Measurements from ENCODE around the gene CRYBG2. TPM values are rescaled to one million over a fixed set of nuclear protein-coding genes. Genes with fewer than 3 reads are reported as not detected.
"Not testable (repeated sequence)": the region's sequence is repeated elsewhere in the genome, so short reads cannot be mapped to it uniquely, and the experiment has no call there.

CRYBG2 gene, protein sequence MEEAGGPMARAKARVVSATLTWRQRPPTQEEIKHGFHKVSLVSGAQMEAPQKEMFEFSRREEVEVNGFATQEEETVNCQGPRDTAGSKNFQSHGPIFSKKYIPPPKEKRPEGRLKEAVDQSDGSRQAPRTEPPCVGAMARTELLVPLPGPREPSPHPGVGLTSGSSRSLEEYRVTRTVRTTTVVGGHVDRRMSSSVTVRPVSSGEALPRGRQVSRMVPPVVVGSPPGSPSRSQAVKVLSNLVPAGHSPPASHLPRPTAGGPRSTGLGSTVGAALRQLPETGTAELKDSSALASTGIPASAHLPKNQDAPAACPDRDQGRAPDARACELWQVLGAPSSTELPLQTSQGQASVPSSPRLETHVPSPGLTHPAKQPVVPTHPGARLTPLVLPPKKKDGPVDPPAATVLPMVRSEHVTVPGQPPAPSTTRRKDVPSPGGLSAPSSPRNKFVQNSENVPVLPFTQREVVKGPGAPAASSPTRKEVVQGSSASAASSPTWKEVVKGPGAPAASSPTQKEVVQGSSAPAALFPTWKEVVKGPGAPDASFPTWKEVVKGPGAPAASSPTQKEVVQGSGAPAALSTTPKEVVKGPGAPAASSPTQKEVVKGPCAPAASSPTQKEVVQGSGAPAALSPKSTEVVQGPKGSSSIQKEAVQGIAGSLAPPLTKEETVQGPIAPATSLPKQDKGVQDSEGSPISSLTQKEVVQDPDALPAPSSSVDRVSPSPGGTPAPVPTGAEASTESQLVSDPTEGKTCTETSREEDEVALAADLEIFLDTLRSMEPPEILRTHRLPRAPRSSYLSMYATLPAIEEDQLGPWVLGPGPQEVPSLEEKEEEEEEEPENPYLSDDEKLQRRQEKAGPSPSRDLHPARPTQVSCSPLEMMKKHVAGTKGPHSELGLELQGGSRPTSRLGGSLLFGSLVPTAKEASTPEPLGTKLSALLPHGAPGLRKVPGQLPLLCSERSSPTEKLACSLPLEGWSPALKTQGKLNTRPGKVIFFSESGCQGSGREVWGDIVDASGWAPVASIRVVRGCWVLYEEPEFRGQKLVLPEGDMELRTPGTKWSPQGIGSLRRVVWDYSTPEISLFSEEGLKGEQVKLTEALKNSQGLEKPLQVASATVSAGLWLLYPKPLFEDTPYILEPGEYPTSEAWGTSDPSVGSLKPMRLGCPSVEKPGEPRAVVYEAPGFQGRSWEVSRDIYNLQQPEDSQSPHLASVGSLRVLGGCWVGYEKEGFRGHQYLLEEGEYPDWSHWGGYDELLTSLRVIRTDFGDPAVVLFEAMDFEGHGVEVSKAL (N-terminal part only)
- 1 to 10 TPM; 2.8 to 2.9 TPM for total RNA-seq

DNA sequence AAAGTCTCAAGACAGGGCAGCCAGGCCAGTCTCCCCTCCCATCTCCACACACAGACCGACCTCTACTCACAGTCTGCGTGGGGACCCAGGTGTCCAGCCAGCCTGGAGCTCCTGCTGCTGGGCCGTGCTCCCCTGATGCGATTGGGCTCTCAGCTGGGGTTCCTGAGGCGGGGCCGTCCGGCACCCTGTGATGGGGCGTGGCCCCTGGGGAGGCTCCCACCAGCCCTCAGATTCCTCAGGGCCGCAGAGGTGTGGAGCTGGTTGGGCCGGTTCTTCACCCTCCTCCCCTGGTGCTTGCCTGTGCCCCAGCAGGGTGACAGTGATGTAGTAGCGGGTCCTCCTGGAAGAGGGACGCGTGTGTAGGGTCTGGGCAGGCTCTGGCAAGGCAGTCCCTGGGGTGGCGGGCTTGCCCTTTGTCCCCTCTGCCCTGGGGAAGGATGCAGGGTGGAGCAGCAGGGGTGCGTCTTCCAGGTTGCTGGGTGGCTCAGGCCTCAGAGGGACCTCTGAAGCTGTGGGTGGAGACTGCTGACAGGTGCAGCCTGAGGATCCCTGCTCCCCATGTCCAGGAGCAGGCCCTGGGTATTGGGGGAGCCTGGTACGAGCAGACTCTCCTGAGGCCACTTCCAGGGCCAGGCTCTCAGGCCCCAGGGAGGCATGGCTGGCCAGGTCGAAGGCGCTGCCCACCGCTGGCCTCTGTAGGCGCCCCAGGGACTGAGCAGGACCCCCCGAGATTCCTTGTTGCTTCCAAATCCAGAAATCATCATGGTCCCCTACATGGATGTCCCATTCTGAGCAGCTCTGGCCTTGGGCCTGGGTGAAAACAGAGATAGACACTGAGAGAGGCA is at the start of gene CRYBG2:
Gene CRYBG2 (minus strand): TSS at position 155 of the 845 bp plus-strand sequence. CDS start 7,473 bp downstream, outside the sequence.
- CTCF ChIA-PET, result interaction anchor here (5.6 kb wide), 1 partner anchor 9 kb away, joined by 24 read pairs; no protein-coding TSS in a partner anchor
- POLR2A ChIA-PET, result no interaction called here

DNA sequence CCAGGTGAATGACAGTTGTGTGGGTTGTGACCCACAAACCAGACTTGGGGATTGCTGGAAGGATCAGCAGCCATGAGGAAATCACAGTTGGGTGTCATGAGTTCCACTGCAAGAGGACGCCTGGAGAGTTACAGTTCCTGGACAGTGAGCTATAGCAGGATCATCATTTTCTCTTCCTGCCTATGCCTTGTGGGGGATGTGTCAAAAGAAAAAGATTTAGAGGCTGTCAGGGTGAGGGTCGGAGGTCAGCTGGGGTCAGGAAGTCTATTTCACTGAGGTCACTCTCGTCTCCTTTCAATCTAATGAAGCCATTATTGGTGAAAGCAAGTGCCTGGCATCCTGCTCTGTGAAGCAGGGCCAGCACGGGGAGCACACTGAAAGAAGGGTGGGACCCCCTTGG is 49.7 kb upstream of the CRYBG2 start:
- ChIA-PET CTCF (no interaction called here), POLR2A (no interaction called here)

DNA sequence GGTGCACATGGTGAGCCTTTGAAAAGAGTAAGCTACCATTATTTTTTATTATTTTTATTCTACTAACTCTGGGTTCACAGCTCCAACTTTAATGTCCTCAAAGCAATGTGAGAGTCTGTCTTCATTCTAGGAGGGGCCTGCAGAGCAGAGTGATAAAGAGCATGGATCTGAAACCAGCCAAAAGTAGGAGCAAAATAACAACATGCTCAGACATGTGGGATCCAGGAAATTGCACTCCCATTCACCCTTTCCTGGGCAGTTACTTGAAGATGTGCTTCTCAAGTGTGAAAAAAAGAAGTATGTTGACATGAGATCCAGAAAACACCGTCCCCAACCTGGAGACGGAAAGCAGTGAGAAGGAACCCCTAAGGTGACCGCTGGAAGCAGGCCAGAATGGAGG is 48.0 kb upstream of the CRYBG2 start:
- CTCF ChIA-PET, result interaction anchor here (3.5 kb wide), 1 partner anchor 15 kb away, joined by 11 read pairs; no protein-coding TSS in a partner anchor
- POLR2A ChIA-PET, result no interaction called here

DNA sequence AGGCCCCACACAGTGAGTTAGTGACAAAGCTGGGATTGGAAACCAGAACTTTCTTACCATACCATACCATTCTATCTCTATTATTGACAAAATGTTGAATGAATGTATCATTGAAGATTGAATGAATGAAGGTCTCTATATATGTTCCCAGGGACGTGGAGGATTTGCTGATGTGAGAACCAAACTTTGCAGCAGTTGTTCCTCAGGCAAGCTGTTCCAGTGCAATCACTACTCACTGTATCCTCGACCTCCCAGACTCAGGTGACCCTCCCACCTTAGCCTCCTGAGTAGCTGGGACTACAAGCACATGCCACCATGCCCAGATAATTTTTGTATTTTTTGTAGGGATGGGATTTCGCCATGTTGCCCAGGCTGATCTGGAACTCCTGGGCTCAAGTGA is 45.1 kb upstream of the CRYBG2 start:
- ChIA-PET POLR2A (no interaction called here), CTCF (interaction anchor here (3.5 kb wide), 1 partner anchor 18 kb away, joined by 11 read pairs; no protein-coding TSS in a partner anchor)

DNA sequence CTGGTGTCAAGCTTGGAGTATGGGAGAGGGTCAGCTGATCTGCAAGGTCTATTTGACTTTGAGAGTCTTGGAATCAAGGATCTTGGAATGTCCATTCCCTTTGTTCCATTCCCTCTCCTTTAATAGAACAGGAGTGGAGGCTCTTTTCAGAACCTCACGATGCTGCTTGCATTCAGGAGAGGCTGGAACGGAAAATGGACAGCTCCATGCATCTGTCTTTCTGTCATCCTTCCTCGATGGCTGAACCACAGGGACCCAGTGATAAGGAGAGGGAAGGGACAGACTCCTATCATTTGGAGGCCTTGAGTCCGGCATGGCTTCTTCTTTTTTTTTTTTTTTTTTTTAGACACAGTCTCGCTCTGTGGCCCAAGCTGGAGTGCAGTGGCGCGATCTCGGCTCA is 41.8 kb upstream of the CRYBG2 start:
- POLR2A ChIA-PET, result interaction anchor here (0.7 kb wide), 1 partner anchor 1395 kb away, joined by 4 read pairs; no protein-coding TSS in a partner anchor
- CTCF ChIA-PET, result interaction anchor here (0.7 to 1.8 kb wide), 5 partner anchors 17 to 185 kb away, joined by 4 to 10 read pairs (median 8); no protein-coding TSS in a partner anchor

DNA sequence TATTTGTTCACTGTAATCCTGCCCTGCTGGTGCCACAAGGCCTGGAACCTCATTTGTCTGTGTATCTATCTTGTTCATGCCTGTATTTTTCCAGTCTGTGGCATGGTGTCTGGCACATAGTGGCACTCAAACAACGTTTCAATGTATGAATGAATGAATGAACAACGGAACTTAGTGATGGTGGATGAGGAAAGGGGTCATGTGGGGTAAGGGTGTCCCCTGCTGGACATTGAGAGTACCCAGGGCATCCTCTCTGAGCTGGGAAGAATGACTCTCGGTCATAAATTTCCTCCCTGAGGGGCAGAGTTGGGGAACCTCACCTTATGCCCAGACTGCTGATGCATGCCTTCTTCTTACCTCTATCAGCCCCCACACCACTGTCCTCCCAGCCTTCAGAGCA is 37.5 kb upstream of the CRYBG2 start:
- CTCF ChIA-PET, result interaction anchor here (0.6 to 1.8 kb wide), 14 partner anchors 14 to 268 kb away, joined by 3 to 9 read pairs (median 4); partner anchors contain the start of genes CD52, UBXN11 and ZNF593

DNA sequence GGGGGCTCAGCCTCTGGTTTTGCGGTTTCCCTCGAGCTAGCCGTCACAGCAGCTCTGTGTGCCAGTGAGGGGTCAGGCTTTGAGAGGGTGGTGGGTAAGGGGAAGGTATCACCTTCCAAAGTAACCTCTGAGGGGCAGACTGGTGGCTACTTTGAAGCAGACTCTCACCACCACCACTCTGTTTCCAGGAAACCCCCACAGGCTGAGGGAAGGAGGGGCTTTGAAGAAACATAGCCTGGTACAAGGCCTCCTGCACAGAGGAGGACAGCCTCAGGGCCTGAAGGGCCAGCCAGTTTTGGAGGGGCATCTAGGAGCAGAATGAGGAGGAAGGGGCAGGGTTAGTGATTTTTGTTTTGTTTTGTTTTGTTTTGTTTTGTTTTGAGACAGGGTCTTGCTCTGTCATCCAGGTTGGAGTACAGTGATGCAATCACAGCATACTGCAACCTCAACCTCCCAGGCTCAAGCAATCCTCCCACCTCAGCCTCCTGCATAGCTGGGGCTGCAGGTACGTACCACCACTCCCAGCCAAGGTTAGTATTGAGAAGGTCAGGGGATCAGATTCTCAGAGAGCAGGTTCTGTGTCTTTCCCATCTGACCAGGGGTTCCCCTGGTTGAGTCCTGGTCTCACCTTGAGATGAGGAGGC is 35.8 kb upstream of the CRYBG2 start:
- CTCF ChIA-PET, result interaction anchor here (0.6 to 2.1 kb wide), 6 partner anchors 15 to 196 kb away, joined by 3 to 5 read pairs (median 4); no protein-coding TSS in a partner anchor
- POLR2A ChIA-PET, result no interaction called here

More for the DNA sequence above, 37.5 kb upstream of the CRYBG2 start:
- POLR2A ChIA-PET, result no interaction called here

DNA sequence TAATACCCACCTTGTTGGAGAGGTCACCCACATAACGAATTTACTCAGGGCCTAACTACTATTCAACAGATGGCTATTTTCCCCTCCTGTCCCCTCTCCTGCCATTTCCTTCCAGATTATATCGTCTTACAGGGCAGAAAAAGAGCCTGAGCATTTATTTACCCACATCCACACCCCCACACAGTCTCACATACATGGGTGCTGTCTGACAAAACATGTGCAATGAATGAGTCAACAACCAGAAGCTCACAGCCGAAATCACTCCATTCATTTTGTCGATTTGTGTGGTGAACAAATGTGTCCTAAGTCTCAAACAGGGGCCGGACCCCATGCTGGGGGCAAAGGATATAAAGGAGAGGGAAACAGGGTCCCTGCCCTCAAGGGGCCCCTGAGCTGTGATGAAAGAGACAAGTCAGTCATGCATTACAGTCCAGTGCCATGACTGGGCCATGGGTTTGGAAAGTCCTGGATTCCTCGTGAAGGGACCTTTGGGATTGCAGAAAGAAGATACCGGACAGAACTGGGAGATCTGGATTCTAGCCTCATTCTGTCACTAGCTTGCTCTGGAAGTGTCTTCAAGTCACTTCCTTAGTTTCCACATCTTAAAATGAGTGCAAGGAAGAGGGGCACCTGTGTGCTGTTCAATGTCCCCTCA is 35.0 kb upstream of the CRYBG2 start:
- CTCF ChIA-PET, result interaction anchor here (1.0 to 2.1 kb wide), 4 partner anchors 15 to 155 kb away, joined by 4 to 5 read pairs (median 4); partner anchors contain the start of gene CEP85
- POLR2A ChIA-PET, result interaction anchor here (0.5 kb wide), 1 partner anchor 119 kb away, joined by 3 read pairs; no protein-coding TSS in a partner anchor

DNA sequence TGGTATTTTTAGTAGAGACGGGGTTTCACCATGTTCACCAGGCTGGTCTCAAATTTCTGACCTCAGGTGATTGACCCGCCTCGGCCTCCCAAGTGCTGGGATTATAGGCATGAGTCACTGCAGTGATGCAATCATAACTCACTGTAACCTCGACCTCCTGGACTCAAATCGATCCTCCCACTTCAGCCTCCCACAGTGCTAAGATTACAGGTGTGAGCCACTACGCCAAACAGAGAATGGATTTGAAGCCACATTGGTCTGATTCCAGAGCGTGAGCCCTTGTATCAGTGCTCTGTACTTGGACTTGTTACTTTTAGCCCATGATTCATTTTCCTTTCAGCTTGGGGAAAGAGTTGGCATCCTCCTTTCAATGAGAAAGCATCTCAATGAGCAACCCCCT is 33.5 kb upstream of the CRYBG2 start:
- ChIA-PET CTCF (no interaction called here), POLR2A (no interaction called here)

DNA sequence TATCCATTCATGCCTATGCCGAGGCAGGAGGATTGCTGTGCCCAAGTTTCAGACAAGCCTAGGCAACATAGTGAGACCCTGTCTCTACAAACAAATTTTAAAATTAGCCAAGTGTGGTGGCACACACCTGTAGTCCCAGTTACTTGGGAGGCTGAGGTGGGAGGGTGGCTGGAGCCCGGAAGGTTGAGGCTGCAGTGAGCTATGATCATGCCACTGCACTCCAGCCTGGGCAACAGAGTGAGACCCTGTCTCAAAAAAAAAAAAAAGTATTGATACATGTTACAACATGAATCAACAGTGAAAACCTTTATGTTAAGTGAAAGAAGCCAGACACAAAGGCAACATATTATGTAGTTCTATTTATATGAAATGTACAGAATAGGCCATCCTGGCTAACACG is 31.1 kb upstream of the CRYBG2 start:
- CTCF ChIA-PET, result interaction anchor here (1.8 kb wide), 1 partner anchor 21 kb away, joined by 6 read pairs; no protein-coding TSS in a partner anchor

DNA sequence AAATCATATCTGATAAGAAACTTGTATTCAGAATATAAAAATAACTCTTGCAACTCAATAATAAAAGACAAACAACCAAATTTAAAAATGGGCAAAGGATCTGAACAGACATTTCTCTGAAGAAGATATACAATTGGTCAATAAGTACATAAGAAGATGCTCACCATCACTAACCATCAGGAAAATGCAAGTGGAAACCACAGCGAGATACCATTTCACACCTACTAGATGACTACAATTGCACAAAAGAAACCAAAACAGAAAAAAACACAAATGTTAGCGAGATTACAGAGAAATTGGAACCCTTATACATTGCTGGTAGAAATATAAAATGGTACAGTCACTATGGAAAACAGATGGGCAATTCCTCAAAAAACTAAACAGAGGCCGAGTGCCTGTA is 30.1 kb upstream of the CRYBG2 start:
- ChIA-PET CTCF (interaction anchor here (1.8 kb wide), 1 partner anchor 20 kb away, joined by 6 read pairs; no protein-coding TSS in a partner anchor), POLR2A (interaction anchor here (0.7 kb wide), 1 partner anchor 479 kb away, joined by 4 read pairs; no protein-coding TSS in a partner anchor)

More for the DNA sequence above, 31.1 kb upstream of the CRYBG2 start:
- POLR2A ChIA-PET, result not testable (repeated sequence)

DNA sequence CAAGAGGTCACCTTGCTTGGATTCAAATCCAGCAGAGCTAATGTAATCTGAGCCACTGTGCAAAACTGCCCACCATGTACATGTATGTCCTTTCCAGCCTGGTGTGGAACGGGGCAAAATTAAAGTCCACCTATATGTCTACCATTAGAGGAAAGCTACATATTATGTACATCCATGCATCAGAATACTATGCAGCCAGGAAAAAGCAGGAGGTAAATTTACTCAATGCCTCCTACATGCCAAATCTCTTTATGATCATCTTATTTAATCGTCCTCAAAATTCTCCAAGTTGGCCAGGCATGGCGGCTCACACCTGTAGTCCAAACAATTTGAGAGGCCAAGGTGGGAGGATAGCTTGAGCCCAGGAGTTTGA is 24.9 kb upstream of the CRYBG2 start:
- ChIA-PET CTCF (interaction anchor here (0.8 to 2.1 kb wide), 5 partner anchors 15 to 93 kb away, joined by 3 to 7 read pairs (median 3); no protein-coding TSS in a partner anchor), POLR2A (no interaction called here)

DNA sequence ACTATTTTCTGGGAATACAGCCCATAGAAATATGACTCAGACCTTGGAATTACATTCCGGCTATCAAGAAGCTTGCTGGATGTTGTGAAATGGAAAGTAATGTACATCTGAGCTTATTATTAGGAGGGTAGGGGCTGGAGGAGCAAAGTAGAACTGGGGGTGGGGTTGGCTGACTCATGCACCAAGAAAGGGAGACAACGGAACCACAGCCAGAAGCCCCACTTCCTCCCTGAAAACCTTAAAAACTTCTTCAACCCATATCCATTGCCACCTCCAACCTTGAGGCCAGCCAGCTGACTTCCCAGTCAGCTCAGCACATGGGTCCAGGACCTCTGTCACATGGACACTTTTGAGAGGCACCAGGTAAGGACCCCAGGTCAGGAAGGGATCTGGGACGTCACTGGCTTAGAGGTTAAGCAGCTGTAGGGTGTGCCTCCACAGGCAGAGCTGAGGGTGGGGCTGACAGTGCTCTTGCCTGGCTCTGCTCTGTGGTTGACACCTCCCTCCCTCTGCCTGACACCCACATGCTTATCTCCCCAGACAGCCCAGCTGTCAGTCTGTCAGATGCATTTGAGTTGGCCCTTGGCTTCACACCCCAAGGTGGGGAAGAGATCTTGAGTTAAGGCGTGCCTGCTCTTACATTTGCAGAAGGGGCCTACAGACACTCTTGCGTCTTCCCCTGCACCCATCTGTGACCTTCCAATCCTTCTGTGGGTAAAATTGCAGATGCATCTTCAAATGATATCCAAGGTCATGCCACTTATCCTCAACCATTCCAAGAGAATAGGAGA is 24.4 kb upstream of the CRYBG2 start:
- ChIA-PET CTCF (interaction anchor here (0.7 to 2.2 kb wide), 11 partner anchors 11 to 216 kb away, joined by 3 to 11 read pairs (median 3); no protein-coding TSS in a partner anchor), POLR2A (no interaction called here)

DNA sequence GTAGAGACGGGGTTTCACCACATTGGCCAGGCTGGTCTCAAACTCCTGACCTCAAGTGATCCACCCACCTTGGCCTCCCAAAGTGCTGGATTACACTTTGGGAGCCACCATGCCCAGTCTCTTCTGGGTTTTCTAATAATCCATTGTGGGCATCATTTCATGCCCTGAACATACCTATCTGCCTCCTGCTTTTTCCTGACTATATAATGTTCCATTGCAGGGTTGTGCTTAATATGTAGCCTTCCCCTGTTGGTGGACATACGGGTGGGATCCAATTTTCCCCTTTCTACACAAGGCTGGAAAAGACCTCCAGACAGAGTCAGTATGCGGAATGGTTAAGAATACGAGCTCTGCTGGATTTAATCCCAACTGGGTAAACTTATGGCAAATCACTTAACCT is 22.1 kb upstream of the CRYBG2 start:
- ChIA-PET POLR2A (no interaction called here), CTCF (interaction anchor here (1.1 to 2.2 kb wide), 2 partner anchors 10 to 12 kb away, joined by 3 to 11 read pairs; no protein-coding TSS in a partner anchor)

DNA sequence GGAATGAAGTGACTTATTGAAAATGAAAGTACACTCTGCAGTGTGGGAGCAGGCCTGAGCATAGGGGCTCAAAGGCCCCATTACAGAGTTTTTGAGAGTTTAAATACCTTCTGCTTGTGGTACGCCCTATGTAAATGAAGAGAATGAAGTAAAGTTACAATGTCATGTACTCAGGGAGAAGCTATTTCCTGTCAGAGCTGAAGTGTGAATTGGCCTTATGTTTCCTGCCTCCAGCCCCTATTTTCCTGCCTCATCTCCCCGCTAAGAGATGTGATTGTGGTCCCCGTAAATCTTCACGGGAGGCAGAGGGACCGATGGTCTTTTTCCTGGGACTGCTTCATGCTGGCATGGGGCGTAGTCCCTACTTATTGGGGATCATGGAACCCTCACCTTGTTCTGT is 21.2 kb upstream of the CRYBG2 start:
- ChIA-PET POLR2A (no interaction called here), CTCF (interaction anchor here (1.0 to 3.2 kb wide), 6 partner anchors 10 to 206 kb away, joined by 3 to 22 read pairs (median 5); partner anchors contain the start of genes C1orf232 and ZNF593)

DNA sequence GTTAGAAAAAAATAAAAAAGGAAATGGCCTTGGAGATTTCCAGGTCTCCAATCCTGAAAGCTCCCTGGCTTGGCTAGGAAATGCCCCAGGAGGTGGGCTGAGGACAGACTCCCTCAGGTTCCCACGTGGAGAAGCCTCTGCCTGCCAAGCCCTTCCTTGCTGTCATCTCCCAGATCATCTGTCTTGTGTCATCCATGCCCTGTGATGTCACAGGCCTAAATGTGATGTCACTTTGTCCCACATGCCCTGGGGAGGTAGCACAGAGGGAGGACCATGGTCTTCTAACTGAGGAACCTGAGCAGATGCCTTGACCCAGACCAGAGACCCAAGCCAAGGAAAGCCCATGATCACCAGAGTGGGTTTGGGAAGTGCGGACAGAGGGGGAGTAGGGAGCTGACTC is 20.4 kb upstream of the CRYBG2 start:
- POLR2A ChIA-PET, result not testable (repeated sequence)
- CTCF ChIA-PET, result interaction anchor here (0.5 to 3.2 kb wide), 8 partner anchors 10 to 205 kb away, joined by 3 to 22 read pairs (median 4); partner anchors contain the start of genes C1orf232 and ZNF593

Measured in activated CD8-positive, alpha-beta memory T cell treated with anti-CD3 and anti-CD28 coated beads for 36 hours (primary cell).